H1 (cell line): ENCODE data around the gene SNAP47. TPM values are rescaled to one million over a fixed set of nuclear protein-coding genes. Genes with fewer than 3 reads are reported as not detected.

ENCODE experiments used
- CTCF ChIA-PET: fragments of 300-600 bp; sonication (Branson Sonifier 250); formaldehyde crosslinking; loops from one replicate; lab custom pipeline; 2021; ENCODE audit not compliant: partially characterized antibody; lab: Charles Lee
- POLR2A ChIA-PET: fragments of 300-600 bp; sonication (Branson Sonifier 250); formaldehyde crosslinking; loops from one replicate; lab custom pipeline; 2021; ENCODE audit warnings: inconsistent platforms; ENCODE audit not compliant: partially characterized antibody; lab: Charles Lee
- DNase-seq, 2 experiments: peaks; one replicate each; pipeline versions ENCODE4 v3.0.0 to v3.0.0-alpha.2; 2010 to 2022; ENCODE audit warnings: low spot score in 2 of 2, low read depth in 1 of 2, mixed read lengths in 1 of 2
- FAIRE-seq: peaks from 2 replicates; lab custom pipeline; 2011; peaks lifted over from hg19 to GRCh38; lab: Jason Lieb, UNC
- H2AFZ ChIP-seq: 2 replicates; pipeline ENCODE4 v1.8.1; 2012; ENCODE audit warnings: low read length, inconsistent platforms
- H2AK5ac ChIP-seq: 2 replicates; pipeline ENCODE4 v1.6.1; 2013; ENCODE audit warnings: low read depth, low read length
- H2BK120ac ChIP-seq: replicated peaks from 2 replicates; pipeline ENCODE3; 2013; ENCODE audit warnings: low read depth, low read length, inconsistent platforms
- H2BK12ac ChIP-seq: 2 replicates; pipeline ENCODE4 v1.6.1; 2013; ENCODE audit warnings: low read depth, low read length
- H2BK15ac ChIP-seq: 2 replicates; pipeline ENCODE4 v1.6.1; 2013; ENCODE audit warnings: low read length
- H2BK20ac ChIP-seq: 2 replicates; pipeline ENCODE4 v1.6.1; 2013; ENCODE audit warnings: low read length
- H2BK5ac ChIP-seq: 2 replicates; pipeline ENCODE4 v1.6.1; 2013; ENCODE audit warnings: low read depth, low read length
- H3K14ac ChIP-seq: 2 replicates; pipeline ENCODE4 v1.6.1; 2013; ENCODE audit warnings: inconsistent platforms; ENCODE audit not compliant: insufficient read length
- H3K18ac ChIP-seq: 2 replicates; pipeline ENCODE4 v1.6.1; 2013; ENCODE audit warnings: low read length; ENCODE audit errors: extremely low read depth
- H3K23ac ChIP-seq: 2 replicates; pipeline ENCODE4 v1.6.1; 2013; ENCODE audit warnings: inconsistent platforms; ENCODE audit not compliant: insufficient read length
- H3K23me2 ChIP-seq: 2 replicates; pipeline ENCODE4 v1.6.1; 2013; ENCODE audit warnings: low read depth, low read length
- H3K27ac ChIP-seq: 2 replicates; pipeline ENCODE4 v1.6.1; 2011; ENCODE audit warnings: low read depth, low read length, inconsistent platforms
- H3K27me3 ChIP-seq, 4 experiments: replicated peaks in 1 of 4; 1 replicate in 1 of 4; 2 replicates in 3 of 4; pipeline versions ENCODE4 v1.6.1 to v1.8.1; 2011 to 2013; ENCODE audit warnings: low read length in 3 of 4, mild to moderate bottlenecking in 3 of 4, inconsistent platforms in 2 of 4, mixed read lengths in 2 of 4, moderate library complexity in 1 of 4; ENCODE audit not compliant: control insufficient read depth in 3 of 4, insufficient read depth in 3 of 4; ENCODE audit errors: extremely low read depth in 1 of 4
- H3K36me3 ChIP-seq, 4 experiments: 2 replicates each; pipeline versions ENCODE4 v1.6.1 to v1.8.1; 2011 to 2013; ENCODE audit warnings: mild to moderate bottlenecking in 4 of 4, low read length in 3 of 4, moderate library complexity in 2 of 4, control low read depth in 1 of 4, inconsistent platforms in 1 of 4; ENCODE audit not compliant: insufficient read depth in 4 of 4, control insufficient read depth in 2 of 4
- H3K4ac ChIP-seq: replicated peaks from 2 replicates; pipeline ENCODE3; 2013; ENCODE audit warnings: low read length, low read depth, mixed read lengths, inconsistent platforms; ENCODE audit not compliant: insufficient read length
- H3K4me1 ChIP-seq, 4 experiments: replicated peaks in 1 of 4; 1 replicate in 1 of 4; 2 replicates in 3 of 4; pipeline versions ENCODE4 v1.6.1 to v1.8.1; 2011 to 2013; ENCODE audit warnings: low read length in 3 of 4, inconsistent platforms in 2 of 4, mixed read lengths in 1 of 4; ENCODE audit not compliant: insufficient read depth in 4 of 4, control insufficient read depth in 3 of 4
- H3K4me2 ChIP-seq, 2 experiments: 2 replicates each; pipeline versions ENCODE4 v1.6.1 to v1.8.1; 2011 to 2013; ENCODE audit warnings: low read depth in 2 of 2, low read length in 2 of 2, control low read depth in 1 of 2, inconsistent platforms in 1 of 2, mild to moderate bottlenecking in 1 of 2; ENCODE audit not compliant: insufficient read depth in 1 of 2
- H3K4me3 ChIP-seq, 4 experiments: fragments of 200-600, 300-600 bp in 1 of 4; sonication (generic), shearing (Covaris generic), sonication (Bioruptor Twin) in 1 of 4; 2 replicates each; pipeline versions ENCODE4 v1.5.1 to v1.8.1; 2011 to 2016; ENCODE audit warnings: low read length in 4 of 4, low read depth in 3 of 4, control low read depth in 2 of 4, inconsistent platforms in 2 of 4, mild to moderate bottlenecking in 2 of 4, mixed read lengths in 1 of 4, moderate library complexity in 1 of 4; ENCODE audit not compliant: insufficient read depth in 2 of 4; ENCODE audit errors: extremely low read depth in 1 of 4
- H3K56ac ChIP-seq: replicated peaks from 2 replicates; pipeline ENCODE3; 2013; ENCODE audit warnings: low read depth, mild to moderate bottlenecking, mixed read lengths, low read length, inconsistent platforms; ENCODE audit not compliant: insufficient read length
- H3K79me1 ChIP-seq: 2 replicates; pipeline ENCODE4 v1.6.1; 2013; ENCODE audit warnings: low read depth, low read length, control low read depth
- H3K79me2 ChIP-seq, 2 experiments: 2 replicates each; pipeline versions ENCODE4 v1.6.1 to v1.8.1; 2012 to 2013; ENCODE audit warnings: low read length in 2 of 2, mild to moderate bottlenecking in 2 of 2, inconsistent platforms in 1 of 2; ENCODE audit not compliant: insufficient read depth in 2 of 2, control insufficient read depth in 1 of 2
- H3K9ac ChIP-seq, 4 experiments: replicated peaks in 1 of 4; 1 replicate in 1 of 4; 2 replicates in 3 of 4; pipeline versions ENCODE4 v1.6.1 to v1.8.1; 2011 to 2013; ENCODE audit warnings: low read depth in 3 of 4, low read length in 3 of 4, control low read depth in 2 of 4, mild to moderate bottlenecking in 2 of 4, moderate library complexity in 2 of 4, inconsistent platforms in 1 of 4; ENCODE audit errors: extremely low read depth in 1 of 4
- H3K9me3 ChIP-seq, 2 experiments: 2 replicates each; pipeline versions ENCODE4 v1.6.1 to v1.8.1; 2012 to 2013; ENCODE audit warnings: mild to moderate bottlenecking in 2 of 2, moderate library complexity in 2 of 2, control low read depth in 1 of 2, inconsistent platforms in 1 of 2, low read depth in 1 of 2, low read length in 1 of 2, mixed read lengths in 1 of 2; ENCODE audit not compliant: insufficient read depth in 2 of 2
- H4K20me1 ChIP-seq, 2 experiments: replicated peaks in 1 of 2; 2 replicates each; pipeline versions ENCODE3 to v1.8.1; 2011 to 2013; ENCODE audit warnings: inconsistent platforms in 2 of 2, low read length in 2 of 2, mild to moderate bottlenecking in 1 of 2; ENCODE audit not compliant: insufficient read depth in 2 of 2, control insufficient read depth in 1 of 2
- H4K5ac ChIP-seq: 2 replicates; pipeline ENCODE4 v1.6.1; 2013; ENCODE audit warnings: low read length, low read depth, mixed read lengths, inconsistent platforms; ENCODE audit not compliant: insufficient read length
- H4K8ac ChIP-seq: 2 replicates; pipeline ENCODE4 v1.8.0; 2013; ENCODE audit warnings: mild to moderate bottlenecking, moderate library complexity, low read length, inconsistent platforms; ENCODE audit not compliant: insufficient read depth; ENCODE audit errors: extremely low read depth
- H4K91ac ChIP-seq: replicated peaks from 2 replicates; pipeline ENCODE3; 2013; ENCODE audit warnings: low read length, mixed read lengths, inconsistent platforms; ENCODE audit not compliant: insufficient read length
- BRCA1 ChIP-seq: IDR thresholded peaks from 2 replicates; pipeline ENCODE4 v1.6.1; 2012; ENCODE audit warnings: low read depth, low read length, improper control_type of control experiment
- CHD2 ChIP-seq: IDR thresholded peaks from 2 replicates; pipeline ENCODE4 v1.6.1; 2012; ENCODE audit warnings: low read length, improper control_type of control experiment
- EGR1 ChIP-seq: IDR thresholded peaks from 2 replicates; pipeline ENCODE4 v1.6.1; 2011; ENCODE audit warnings: low read depth, low read length, borderline replicate concordance
- JUND ChIP-seq: IDR thresholded peaks from 2 replicates; pipeline ENCODE4 v1.6.1; 2011; ENCODE audit warnings: mild to moderate bottlenecking, improper control_type of control experiment, low read length
- MAFK ChIP-seq: IDR thresholded peaks from 2 replicates; pipeline ENCODE4 v1.6.1; 2012; ENCODE audit warnings: low read depth, mild to moderate bottlenecking, improper control_type of control experiment, low read length
- POLR2A ChIP-seq, 2 experiments: IDR thresholded peaks; 1 replicate in 1 of 2; 2 replicates in 1 of 2; pipeline ENCODE4 v1.6.1; 2011; ENCODE audit warnings: low read depth in 2 of 2, low read length in 2 of 2, mild to moderate bottlenecking in 2 of 2; ENCODE audit errors: control extremely low read depth in 1 of 2
- SIRT6 ChIP-seq: IDR thresholded peaks from one replicate; pipeline ENCODE4 v1.7.1; 2012; ENCODE audit warnings: low read length, inconsistent platforms
- SIX5 ChIP-seq: IDR thresholded peaks from 2 replicates; pipeline ENCODE4 v1.6.1; 2011; ENCODE audit warnings: mild to moderate bottlenecking, low read depth, low read length
- TCF12 ChIP-seq: IDR thresholded peaks from 2 replicates; pipeline ENCODE4 v1.6.1; 2011; ENCODE audit warnings: low read depth, mild to moderate bottlenecking, low read length
- USF2 ChIP-seq: IDR thresholded peaks from 2 replicates; pipeline ENCODE4 v1.6.1; 2011; ENCODE audit warnings: low read length, improper control_type of control experiment
- ZNF274 ChIP-seq: IDR thresholded peaks from 2 replicates; pipeline ENCODE4 v1.7.0; 2012; ENCODE audit warnings: low read length, borderline replicate concordance; ENCODE audit errors: extremely low read depth
- WGBS, 2 experiments: shearing (Covaris generic) in 1 of 2; methylation state at CpG; one replicate each; pipeline versions ENCODE4 v1.1.6 to v1.1.7; 2013 to 2015; ENCODE audit warnings: low lambda C conversion rate in 2 of 2, mixed read lengths in 2 of 2, inconsistent platforms in 1 of 2, low coverage in 1 of 2, missing lambda C conversion rate in 1 of 2; ENCODE audit not compliant: insufficient replicate concordance in 2 of 2, insufficient coverage in 1 of 2, insufficient read length in 1 of 2; ENCODE audit errors: extremely low coverage in 1 of 2, missing lambda C conversion rate in 1 of 2; 5-methylcytosine and 5-hydroxymethylcytosine counted together
- polyA plus RNA-seq, 7 experiments: library from polyadenylated mRNA; depleted of rRNA in 3 of 7; stranded (reverse) in 5 of 7; unstranded in 2 of 7; fragments of >200 nt in 5 of 7; fragments of 200-250 nt in 2 of 7; gene quantifications; 1 replicate in 5 of 7; 2 replicates in 1 of 7; 4 replicates in 1 of 7; pipeline versions ENCODE4 v1.2.1 to v1.2.3, GENCODE V29; 2011 to 2013; ENCODE audit warnings: missing spikeins in 2 of 7, mixed read lengths in 2 of 7
- total RNA-seq: library from RNA; stranded (reverse); fragmentation: NEBNext Ultra II Directional; extraction: Animal tissue kit (Norgen Biotek cat#: 25700); gene quantifications from 2 replicates; pipeline ENCODE4 v1.2.1, GENCODE V29; 2021
- TF ChIP-seq, protein P1 (sequence below): IDR thresholded peaks from 2 replicates; pipeline ENCODE4 v1.6.1; 2012; ENCODE audit warnings: inconsistent platforms

The SNAP47 gene
- total and polyA plus RNA-seq, 2 of the 8 experiments (the other 6 are each of a cell fraction or from before 2014, with no cell fraction given), result 37.6 to 42.2 TPM

- Histone ChIP-seq H3K9ac (no peak overlapping the region), H3K9me3 (no peaks in the 10 kb centered on the region), H3K4me2 (no peak overlapping the region), H3K56ac (no peak overlapping the region), H2BK15ac (no peak overlapping the region), H2BK120ac (no peak overlapping the region), H3K36me3 (peaks cover 2 to 10% (median 5%) of the 10 kb centered on the region in 4 experiments; a peak in 5 of 8 replicates), H4K20me1 (peaks cover 17 to 21% of the 10 kb centered on the region in 2 experiments), H2BK20ac (no peak overlapping the region), H3K4me3 (no peak overlapping the region), H3K14ac (no peak overlapping the region), H2BK5ac (no peak overlapping the region), H4K8ac (no peak overlapping the region), H3K79me2 (peaks cover 4 to 38% of the 10 kb centered on the region in 2 experiments; a peak in 3 of 4 replicates), H3K27me3 (no peaks in the 10 kb centered on the region), H3K23ac (no peak overlapping the region), H3K4ac (no peak overlapping the region), H2AFZ (no peak overlapping the region), H4K5ac (no peak overlapping the region), H3K4me1 (no peaks in the 10 kb centered on the region), H3K23me2 (no peaks in the 10 kb centered on the region), H2AK5ac (no peak overlapping the region), H2BK12ac (no peak overlapping the region), H3K79me1 (peaks cover 17% of the 10 kb centered on the region), H4K91ac (no peak overlapping the region), H3K27ac (no peak overlapping the region), H3K18ac (no peak overlapping the region)
- ChIA-PET CTCF (interaction anchor here (0.8 to 2.3 kb wide), 3 partner anchors 10 to 280 kb away, joined by 3 to 7 read pairs (median 3); no protein-coding TSS in a partner anchor), POLR2A (no interaction called here)
- no peak for DNase-seq
- FAIRE-seq, result no peak
- WGBS, 2 experiments, result 87% methylated on average over 7 of the region's 7 CpGs; no CpG with 5 or more reads in 1 of the 2 experiments
- no peak for TF ChIP-seq CHD2
- no peak for TF ChIP-seq USF2
- no peak for TF ChIP-seq TCF12
- TF ChIP-seq, protein P1, sequence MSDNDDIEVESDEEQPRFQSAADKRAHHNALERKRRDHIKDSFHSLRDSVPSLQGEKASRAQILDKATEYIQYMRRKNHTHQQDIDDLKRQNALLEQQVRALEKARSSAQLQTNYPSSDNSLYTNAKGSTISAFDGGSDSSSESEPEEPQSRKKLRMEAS, result no peak
- no peak for TF ChIP-seq MAFK
- TF ChIP-seq SIRT6, result no peak
- TF ChIP-seq POLR2A (IDR thresholded peaks at IDR 0.05; ENCODE audit: control extremely low read depth in 1 of 2, low read depth in 2 of 2, low read length in 2 of 2), result no peak
- no peak for TF ChIP-seq EGR1
- no peak for TF ChIP-seq JUND
- no peak for TF ChIP-seq BRCA1
- TF ChIP-seq SIX5, result no peak
- no peak for TF ChIP-seq ZNF274
Measured at GRCh38 chr1:227753999-227754711, 18.9 kb downstream of the SNAP47 start.
